GM21390 (cell line): ENCODE results near the gene INSRR.
A peak's percentile ranks its signal among the peaks of the same experiment; 100 is the strongest.

Source experiments
- ATAC-seq: cut with Tn5 transposase; IDR thresholded peaks from one replicate; pipeline ENCODE4 v1.9.1; 2021; ENCODE audit not compliant: unreplicated experiment

Gene INSRR

GRCh38 chr1:156875341-156875615 lies 16.4 kb upstream of the INSRR start:
- no peak for ATAC-seq

- ATAC-seq: no peak
Observed at GRCh38 chr1:156874572-156875340, 15.8 kb upstream of the INSRR start.

DNA sequence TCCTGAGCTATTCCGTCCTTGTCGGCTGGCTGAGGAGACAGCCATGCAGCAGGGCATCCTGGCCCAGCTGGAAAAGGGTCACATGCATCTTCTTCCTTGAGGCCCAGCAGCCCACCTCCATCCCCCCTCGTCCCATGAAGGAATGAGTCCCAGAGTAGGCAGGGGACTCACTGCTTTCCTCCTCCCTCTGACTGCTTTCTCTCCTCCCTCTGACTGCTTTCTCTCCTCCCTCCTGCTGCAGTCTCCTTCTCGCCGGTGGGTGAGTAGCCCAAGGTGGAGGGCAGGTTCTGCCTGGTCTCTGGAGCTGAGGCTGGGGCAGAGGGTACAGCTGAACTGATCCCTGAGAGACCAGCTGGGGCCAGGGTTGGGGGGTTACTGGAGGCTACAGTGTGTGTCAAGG lies 15.2 kb upstream of the INSRR start:
- ATAC-seq: no peak

DNA sequence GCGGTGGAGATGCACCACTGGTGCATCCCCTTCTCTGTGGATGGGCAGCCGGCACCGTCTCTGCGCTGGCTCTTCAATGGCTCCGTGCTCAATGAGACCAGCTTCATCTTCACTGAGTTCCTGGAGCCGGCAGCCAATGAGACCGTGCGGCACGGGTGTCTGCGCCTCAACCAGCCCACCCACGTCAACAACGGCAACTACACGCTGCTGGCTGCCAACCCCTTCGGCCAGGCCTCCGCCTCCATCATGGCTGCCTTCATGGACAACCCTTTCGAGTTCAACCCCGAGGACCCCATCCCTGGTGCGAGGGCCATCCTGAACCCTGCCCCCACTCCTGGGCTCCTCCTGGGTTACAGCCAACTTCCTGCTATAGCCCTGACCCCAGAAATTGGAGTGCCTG lies 14.7 kb upstream of the INSRR start:
- ATAC-seq: no peak

- ATAC-seq: no peak
Observed at GRCh38 chr1:156869455-156869854, 10.5 kb upstream of the INSRR start.

DNA sequence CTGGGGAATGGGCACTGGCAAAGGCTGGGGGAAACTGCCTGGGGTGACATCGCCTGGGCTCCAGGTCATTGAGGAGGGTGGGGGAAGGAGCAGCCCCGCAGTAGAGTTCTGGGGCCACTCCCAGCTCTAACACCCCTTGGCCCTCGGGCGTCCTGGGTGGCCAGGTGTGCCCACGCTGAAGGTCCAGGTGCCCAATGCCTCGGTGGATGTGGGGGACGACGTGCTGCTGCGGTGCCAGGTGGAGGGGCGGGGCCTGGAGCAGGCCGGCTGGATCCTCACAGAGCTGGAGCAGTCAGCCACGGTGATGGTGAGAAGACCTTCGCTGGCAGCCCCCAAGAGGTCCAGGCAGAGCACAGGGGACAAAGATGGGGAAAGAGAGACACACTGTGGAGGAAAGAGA lies 9.4 kb upstream of the INSRR start:
- ATAC-seq: no peak

DNA sequence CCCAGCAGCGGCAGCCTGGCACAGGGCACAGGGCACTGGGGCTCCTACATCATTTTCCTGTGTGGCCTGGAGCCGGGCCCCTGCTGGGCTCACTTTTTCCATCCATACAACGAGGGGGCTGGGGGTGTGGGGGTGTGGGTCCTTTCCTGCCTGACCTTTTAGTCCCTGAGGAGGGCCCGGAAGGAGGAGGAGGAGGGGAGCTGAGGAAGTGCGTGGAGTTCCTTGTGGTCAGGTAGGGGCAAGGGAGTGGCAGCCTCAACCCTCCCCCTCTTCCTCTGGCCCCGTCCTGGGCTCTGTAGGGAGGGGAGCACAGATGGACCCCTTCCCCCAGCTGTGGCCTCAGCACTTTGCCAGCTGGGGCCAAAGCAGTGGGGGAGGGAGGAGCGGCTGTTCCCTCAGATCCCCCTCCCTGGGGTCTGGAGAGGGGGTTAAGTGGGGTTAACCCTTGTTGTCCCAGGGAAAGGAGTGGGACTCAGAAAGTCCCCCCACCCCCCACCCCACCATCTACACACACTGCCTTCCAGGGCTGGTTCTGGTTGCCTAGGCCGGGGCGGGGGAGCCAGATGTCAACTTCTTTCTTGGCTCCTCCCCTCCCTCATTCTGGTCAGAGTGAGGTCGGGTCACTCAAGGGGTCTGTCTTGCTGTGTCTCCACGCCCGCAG lies 7.5 kb upstream of the INSRR start:
- no peak for ATAC-seq

GRCh38 chr1:156865865-156866248 lies 6.9 kb upstream of the INSRR start:
- no peak for ATAC-seq

GRCh38 chr1:156865258-156865657 lies 6.3 kb upstream of the INSRR start:
- ATAC-seq: no peak

- ATAC-seq: no peak
Observed at GRCh38 chr1:156864796-156865195, 5.9 kb upstream of the INSRR start.

DNA sequence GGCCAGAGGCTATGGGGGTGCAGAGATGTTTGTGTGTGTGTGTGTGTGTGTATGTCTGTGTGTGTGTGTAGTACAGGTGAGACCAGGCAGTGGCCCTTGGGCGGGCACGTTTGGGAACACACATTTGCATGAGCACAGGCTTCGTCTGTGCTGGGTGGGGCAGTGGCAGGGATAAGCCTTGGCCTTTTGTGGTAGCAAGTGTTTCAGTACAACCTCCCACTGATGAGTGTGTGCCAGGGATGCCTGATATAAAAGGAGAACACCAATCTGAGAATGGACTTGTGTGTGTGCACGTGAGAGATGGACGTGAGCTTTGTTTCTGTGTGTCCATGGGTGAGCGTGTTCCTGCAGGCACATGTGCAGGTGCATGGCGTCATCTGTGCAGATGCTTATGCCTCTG lies 4.7 kb upstream of the INSRR start:
- no peak for ATAC-seq

DNA sequence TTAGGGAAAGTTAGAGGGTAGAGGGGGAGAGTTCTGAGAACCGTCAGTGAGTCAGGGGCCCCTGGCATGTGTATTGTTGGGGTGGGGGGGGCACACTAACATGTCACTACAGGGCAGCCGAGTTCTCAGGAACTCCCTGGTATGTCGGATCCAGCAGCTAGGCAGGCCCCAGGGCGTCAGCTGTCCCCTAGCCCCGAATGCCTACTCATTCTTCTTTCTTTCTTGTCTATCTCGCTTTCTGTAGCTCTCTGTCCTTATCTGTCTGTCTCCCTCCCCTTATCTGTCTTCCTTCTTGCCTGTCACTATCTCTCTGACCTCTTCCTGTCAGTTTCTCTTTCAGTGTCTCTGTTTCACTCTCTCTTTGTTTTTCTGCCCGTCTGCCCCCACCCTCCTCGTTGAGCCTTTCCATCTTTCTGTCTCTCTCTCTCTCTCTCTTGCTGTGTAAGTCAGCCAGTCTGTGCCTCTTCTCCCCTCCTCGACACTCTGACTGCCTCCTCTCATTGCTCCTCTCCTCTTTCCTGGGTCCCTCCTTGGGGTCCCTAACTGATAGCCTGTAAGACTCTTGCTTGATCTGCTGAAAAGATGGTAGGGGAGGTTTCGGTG lies 4.2 kb upstream of the INSRR start:
- no peak for ATAC-seq

GRCh38 chr1:156862584-156862983 lies 3.7 kb upstream of the INSRR start:
- ATAC-seq: no peak

DNA sequence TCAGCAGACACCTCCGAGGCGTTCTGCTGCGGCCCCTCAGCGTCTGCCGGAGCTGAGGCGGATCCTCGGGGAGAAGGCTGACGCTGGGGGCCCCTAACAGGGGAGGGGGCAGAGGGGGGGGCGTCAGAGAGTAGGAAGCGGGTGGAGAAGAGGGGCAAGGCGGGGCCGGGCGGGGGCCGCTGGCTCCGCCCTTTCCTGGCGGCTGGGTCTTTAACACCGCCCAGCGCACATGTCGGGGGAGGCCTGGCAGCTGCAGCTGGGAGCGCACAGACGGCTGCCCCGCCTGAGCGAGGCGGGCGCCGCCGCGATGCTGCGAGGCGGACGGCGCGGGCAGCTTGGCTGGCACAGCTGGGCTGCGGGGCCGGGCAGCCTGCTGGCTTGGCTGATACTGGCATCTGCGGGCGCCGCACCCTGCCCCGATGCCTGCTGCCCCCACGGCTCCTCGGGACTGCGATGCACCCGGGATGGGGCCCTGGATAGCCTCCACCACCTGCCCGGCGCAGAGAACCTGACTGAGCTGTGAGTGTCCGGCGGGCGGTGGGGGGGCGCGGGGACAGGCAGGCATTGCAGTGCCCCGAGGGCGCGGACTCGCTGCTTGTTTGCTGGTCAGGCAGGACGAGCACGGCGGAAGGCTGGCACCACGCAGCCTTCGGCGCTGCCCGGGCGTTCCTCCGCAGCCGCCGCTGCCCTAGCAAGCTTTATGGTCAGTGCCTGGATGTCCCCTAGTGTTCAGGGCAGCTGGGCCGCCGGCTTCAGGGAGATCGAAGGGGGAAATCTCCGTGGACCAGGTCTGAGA lies 1.9 kb upstream of the INSRR start, which contains the start of gene NTRK1:
Gene NTRK1 (plus strand): TSS at position 238 of the 796 bp plus-strand sequence. CDS start 70 bp downstream, at position 308.
- peak; percentile 53 for ATAC-seq

DNA sequence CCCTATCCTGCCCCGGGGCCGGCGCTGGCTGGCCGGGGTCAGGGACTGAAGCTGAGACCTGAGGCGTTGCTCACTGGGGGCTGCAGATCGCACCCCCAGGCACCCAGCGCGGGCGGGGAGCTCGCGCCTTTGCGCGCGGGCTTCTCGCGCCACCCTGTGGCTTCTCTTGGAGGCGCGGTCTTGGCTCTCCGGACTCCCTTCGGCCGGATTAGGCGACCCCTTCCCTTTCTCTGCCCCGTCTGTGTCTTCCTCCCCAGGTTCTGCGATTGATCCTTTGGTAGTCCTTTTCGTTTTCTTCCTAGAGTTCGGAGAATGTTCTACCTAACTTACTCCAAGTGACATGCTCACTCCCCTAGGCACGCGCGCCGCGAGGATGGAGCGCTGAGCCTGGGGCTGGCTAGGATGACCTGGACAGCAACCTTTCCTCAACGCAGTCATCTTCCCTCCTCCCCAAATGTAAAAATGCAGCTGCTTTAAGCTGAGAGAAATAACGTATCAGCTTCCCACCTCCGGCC lies 1.3 kb upstream of the INSRR start:
- no peak for ATAC-seq

DNA sequence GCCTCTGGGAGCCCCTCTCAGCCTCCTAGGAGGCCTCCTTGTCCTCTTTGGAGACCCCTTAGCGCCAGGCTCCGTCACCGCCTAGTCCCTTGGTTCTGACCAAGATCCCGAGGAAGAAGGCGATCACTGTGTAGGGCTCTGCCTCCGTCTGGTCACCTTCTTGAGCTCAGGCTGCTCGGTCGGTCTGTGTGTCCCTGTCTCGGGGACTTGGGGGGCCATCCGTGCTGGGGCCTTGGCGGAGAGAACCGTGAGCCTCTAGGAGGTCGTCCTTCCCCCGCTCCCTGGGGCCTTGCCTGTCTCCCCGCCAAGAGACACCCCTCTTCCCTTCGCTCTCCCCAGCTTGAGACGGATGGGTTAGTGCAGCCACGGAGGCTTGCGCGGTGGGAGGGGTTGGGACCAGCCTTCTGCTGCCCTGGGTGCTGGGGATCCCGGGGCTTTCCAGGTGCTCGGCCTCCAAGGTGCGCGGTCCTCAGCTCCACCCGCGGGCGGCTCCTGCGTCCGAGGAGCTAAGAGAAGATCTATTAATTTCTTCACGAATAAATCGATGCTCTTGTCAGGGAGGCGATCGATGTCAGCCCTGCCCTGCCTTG lies 701 bp upstream of the INSRR start:
- ATAC-seq: no peak

- ATAC-seq: no peak
Observed at GRCh38 chr1:156858555-156858956, 361 bp downstream of the INSRR start.

DNA sequence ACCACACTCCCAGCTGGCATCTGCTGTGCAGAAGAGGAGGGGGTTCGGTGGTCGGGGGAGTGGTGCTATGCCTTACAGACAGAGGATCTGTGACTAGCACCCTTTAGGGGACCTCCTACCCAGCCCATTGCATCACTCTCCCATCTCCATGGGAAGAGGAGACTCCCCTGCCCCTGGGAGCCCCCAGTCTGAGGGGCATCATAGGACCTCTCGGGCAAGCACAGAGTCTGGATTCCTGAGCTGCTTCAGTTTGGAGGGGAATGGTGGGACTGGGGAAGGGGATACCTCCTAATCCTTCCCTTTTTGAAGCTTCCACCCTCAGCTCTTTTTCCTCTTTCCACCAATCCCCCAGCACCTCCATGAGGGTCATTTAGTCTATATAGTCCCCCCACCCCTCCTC lies 1.4 kb downstream of the INSRR start:
- ATAC-seq: no peak

- ATAC-seq: no peak
Observed at GRCh38 chr1:156856282-156856785, 2.6 kb downstream of the INSRR start.

DNA sequence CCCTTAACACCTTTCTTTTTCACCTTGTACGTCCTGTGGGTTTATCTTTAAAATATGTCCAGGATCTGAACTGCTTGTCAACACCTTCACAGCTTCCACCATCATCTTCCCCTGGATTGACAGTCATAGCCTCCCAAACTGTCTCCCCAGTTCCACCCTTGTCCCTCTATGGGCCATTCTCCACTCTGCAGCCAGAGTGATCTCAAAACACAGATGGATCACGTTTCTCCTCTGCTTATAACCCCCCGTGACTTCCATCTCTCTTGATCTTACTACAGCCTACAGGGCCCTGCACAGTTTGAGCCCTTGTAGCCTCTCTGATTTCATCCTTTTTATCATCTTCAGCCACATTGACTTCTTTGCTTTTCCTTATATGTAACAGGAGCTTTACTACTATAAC lies 4.3 kb downstream of the INSRR start:
- ATAC-seq: no peak

DNA sequence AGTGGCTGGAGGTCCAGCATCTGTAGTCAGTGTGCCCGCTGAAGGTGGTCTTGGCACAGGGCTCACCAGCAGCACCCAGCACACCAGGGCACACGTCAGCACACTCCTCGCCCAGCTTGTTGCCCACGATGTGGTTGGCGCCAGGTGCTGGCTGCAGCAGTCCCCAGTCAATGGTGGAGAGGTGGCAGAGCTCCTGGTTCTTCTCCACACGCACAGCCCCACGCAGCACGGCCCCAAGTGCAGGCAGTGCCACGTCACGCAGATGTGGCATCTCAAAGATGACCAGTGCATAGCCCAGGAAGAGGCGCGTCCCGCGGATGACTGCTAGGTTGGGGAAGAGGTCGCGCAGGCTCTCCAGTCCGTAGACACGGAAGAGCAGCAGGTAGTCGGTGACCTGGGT lies 5.2 kb downstream of the INSRR start:
- no peak for ATAC-seq
